ENCODE data around the gene CAPN15.

CAPN15 gene

GRCh38 chr16:580141-580945, 52.8 kb downstream of the CAPN15 start:
- Histone ChIP-seq H3K4me3 (ENCODE audit: low read depth, low read length) (no peak overlapping the region), H3K9me3 (ENCODE audit: severe bottlenecking) (no peaks in the 10 kb centered on the region), H3K27ac (no peak overlapping the region), H3K36me3 (peaks cover 5% of the 10 kb centered on the region), H3K27me3 (ENCODE audit: insufficient read depth, low read depth, severe bottlenecking) (no peaks in the 10 kb centered on the region)
- no peak for DNase-seq
- TF ChIP-seq CTCF (IDR thresholded peaks at IDR 0.05; ENCODE audit: low read depth, low read length), result no peak

DNA sequence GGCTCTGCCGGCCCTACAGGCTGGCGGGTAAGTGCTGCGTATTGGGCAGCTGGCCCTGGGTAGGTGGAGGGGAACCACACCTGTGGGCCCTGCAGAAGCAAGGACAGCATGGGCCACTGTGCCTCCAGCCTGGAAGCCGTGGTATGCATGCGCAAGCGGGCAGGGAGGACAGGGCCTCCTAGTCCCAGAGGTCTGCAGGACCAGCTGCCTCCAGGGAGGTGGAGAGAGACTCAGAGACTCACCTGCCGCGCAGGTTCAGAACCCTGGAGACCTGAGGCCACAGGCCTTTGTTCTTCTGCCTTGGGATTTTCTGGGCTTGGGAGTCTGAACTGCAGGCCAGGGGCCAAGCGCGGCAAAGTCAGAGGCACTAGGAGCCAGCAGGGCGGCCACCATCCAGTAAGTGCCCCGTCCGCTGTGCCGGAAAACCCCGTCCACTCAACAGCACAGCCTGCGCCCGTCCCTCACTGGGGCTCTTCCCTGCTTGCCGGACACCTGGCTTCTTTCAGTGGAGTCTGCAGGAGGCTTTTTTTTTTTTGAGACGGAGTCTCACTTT, 53.5 kb downstream of the CAPN15 start:
- Histone ChIP-seq H3K36me3 (peaks cover 3% of the 10 kb centered on the region), H3K9me3 (ENCODE audit: severe bottlenecking) (no peaks in the 10 kb centered on the region), H3K4me3 (ENCODE audit: low read depth, low read length) (no peak overlapping the region), H3K27me3 (ENCODE audit: insufficient read depth, low read depth, severe bottlenecking) (no peaks in the 10 kb centered on the region), H3K27ac (no peak overlapping the region)
- no peak for DNase-seq
- no peak for TF ChIP-seq CTCF (IDR thresholded peaks at IDR 0.05; ENCODE audit: low read depth, low read length)

DNA sequence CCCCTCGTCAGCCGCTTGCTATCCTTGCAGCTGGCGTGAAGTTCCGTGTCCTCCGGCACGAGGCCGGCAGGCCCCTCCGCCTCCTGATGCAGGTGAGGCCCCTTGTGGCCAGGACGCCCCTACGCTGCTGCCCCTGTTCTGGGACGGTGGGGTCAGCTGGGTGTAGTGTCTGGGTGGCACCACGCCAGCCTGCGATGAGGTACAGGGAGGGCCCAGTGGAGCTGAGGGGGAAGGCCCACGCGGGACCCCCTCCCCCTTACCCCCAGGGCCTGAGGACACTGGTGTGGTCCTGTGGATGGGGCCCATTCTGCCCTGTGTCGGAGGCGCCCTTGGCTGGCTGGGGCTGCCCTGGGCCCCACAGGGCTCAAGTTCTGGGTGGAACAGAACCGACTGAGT, 54.7 kb downstream of the CAPN15 start:
- H3K4me3 ChIP-seq (ENCODE audit: low read depth, low read length), result no peak overlapping the region
- no peaks in the 10 kb centered on the region for H3K27me3 ChIP-seq (ENCODE audit: insufficient read depth, low read depth, severe bottlenecking)
- DNase-seq, result no peak
- peaks cover 3% of the 10 kb centered on the region for H3K36me3 ChIP-seq
- H3K9me3 ChIP-seq (ENCODE audit: severe bottlenecking), result no peaks in the 10 kb centered on the region
- no peak overlapping the region for H3K27ac ChIP-seq
- TF ChIP-seq CTCF (IDR thresholded peaks at IDR 0.05; ENCODE audit: low read depth, low read length), result no peak

DNA sequence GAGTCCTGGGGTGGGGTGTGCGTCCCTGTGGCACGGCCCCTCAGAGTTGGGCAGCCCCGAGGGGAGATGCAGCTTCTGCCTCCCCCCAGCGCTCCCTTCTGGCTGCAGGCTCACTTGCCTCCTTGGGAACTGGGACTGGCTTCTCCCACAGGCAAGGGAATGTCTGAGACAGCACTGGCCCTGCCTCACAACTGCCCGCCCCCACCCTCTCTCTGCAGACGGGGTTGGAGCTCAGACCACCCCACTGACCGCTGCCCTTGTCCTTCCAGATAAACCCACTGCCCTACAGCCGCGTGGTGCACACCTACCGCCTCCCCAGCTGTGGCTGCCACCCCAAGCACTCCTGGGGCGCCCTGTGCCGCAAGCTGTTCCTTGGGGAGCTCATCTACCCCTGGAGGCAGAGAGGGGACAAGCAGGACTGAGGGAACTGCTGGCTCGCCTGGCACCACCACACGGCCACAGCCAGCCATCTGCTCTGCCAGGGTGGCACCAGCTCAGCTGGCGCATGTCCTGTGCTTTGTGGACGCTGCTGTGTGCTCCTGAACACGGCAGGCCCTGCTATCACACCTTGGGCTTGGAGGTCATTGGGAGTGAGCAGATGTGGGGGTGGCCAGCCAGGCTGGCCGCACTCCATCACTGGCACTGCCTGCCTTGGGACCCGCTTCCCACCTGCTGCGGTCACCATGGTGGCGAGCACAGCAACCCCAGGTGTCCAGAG, 55.3 kb downstream of the CAPN15 start:
- Histone ChIP-seq H3K27me3 (ENCODE audit: insufficient read depth, low read depth, severe bottlenecking) (no peaks in the 10 kb centered on the region), H3K9me3 (ENCODE audit: severe bottlenecking) (no peaks in the 10 kb centered on the region), H3K4me3 (ENCODE audit: low read depth, low read length) (no peak overlapping the region), H3K27ac (no peak overlapping the region), H3K36me3 (peaks cover 3% of the 10 kb centered on the region)
- TF ChIP-seq CTCF (IDR thresholded peaks at IDR 0.05; ENCODE audit: low read depth, low read length), result no peak
- DNase-seq, result no peak

DNA sequence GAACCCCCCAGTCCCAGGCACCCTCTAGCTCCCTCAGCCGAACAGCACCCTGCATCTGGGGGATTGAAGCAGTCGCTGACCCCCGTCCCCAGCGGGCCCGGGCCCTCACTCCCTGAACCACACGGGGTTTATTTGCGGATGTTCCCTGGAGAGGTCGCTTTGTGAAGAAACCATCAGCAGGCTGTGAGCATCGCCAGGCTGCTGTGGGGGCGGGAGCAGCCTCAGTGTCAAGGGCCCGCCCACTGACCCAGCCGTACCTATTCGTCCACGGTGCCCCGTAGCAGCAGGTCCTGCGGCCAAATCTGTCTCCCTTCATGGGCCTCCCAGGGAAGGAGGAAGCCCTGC, 55.9 kb downstream of the CAPN15 start:
- DNase-seq, result no peak
- Histone ChIP-seq H3K27ac (no peak overlapping the region), H3K4me3 (ENCODE audit: low read depth, low read length) (no peak overlapping the region), H3K27me3 (ENCODE audit: insufficient read depth, low read depth, severe bottlenecking) (no peaks in the 10 kb centered on the region), H3K9me3 (ENCODE audit: severe bottlenecking) (no peaks in the 10 kb centered on the region), H3K36me3 (peaks cover 6% of the 10 kb centered on the region)
- TF ChIP-seq CTCF (IDR thresholded peaks at IDR 0.05; ENCODE audit: low read depth, low read length), result no peak

Data from WERI-Rb-1 (cell line).